Chondrocyte (in vitro differentiated cells): Measurements from ENCODE around the gene ROBO2. TPM values are rescaled to one million over a fixed set of nuclear protein-coding genes. Genes with fewer than 3 reads are reported as not detected.

Experiments used
- DNase-seq: peaks from one replicate; pipeline ENCODE4 v3.0.0; 2021; ENCODE audit warnings: mixed read lengths, low spot score
- H3K27ac Mint-ChIP-seq: one replicate; pipeline ENCODE4 v1.8.0; 2021; ENCODE audit warnings: mild to moderate bottlenecking, moderate library complexity, mixed read lengths; ENCODE audit not compliant: unreplicated experiment
- H3K27me3 Mint-ChIP-seq: 2 replicates; pipeline ENCODE4 v1.8.0; 2021; ENCODE audit warnings: low read depth, mixed read lengths
- H3K36me3 Mint-ChIP-seq: 2 replicates; pipeline ENCODE4 v1.8.0; 2021; ENCODE audit warnings: low read depth, mixed read lengths
- H3K4me1 Mint-ChIP-seq: 2 replicates; pipeline ENCODE4 v1.8.0; 2021; ENCODE audit warnings: low read depth, mild to moderate bottlenecking, mixed read lengths
- H3K4me3 Mint-ChIP-seq: one replicate; pipeline ENCODE4 v1.8.0; 2021; ENCODE audit warnings: mild to moderate bottlenecking, moderate library complexity, mixed read lengths; ENCODE audit not compliant: unreplicated experiment
- H3K9me3 Mint-ChIP-seq: 2 replicates; pipeline ENCODE4 v1.8.0; 2021; ENCODE audit warnings: low read depth, mixed read lengths
- total RNA-seq: library from RNA; stranded (reverse); gene quantifications from 3 replicates; pipeline ENCODE4 v1.2.1, GENCODE V29; 2021
- TF ChIP-seq, protein P1 (sequence below): fragments of 200-600 bp; sonication (generic); IDR thresholded peaks from 2 replicates; pipeline ENCODE4 v1.5.0; 2021; ENCODE audit warnings: antibody characterized with exemption, mild to moderate bottlenecking, moderate library complexity

The ROBO2 gene
- total RNA-seq, 1 donor from 2014 or later: 1.7 TPM

- Mint-ChIP-seq H3K4me1 (no peaks in the 10 kb centered on the region), H3K9me3 (no peaks in the 10 kb centered on the region), H3K4me3 (no peak overlapping the region), H3K27me3 (no peaks in the 10 kb centered on the region), H3K36me3 (no peaks in the 10 kb centered on the region), H3K27ac (no peak overlapping the region)
- DNase-seq: no peak
- TF ChIP-seq, protein P1, sequence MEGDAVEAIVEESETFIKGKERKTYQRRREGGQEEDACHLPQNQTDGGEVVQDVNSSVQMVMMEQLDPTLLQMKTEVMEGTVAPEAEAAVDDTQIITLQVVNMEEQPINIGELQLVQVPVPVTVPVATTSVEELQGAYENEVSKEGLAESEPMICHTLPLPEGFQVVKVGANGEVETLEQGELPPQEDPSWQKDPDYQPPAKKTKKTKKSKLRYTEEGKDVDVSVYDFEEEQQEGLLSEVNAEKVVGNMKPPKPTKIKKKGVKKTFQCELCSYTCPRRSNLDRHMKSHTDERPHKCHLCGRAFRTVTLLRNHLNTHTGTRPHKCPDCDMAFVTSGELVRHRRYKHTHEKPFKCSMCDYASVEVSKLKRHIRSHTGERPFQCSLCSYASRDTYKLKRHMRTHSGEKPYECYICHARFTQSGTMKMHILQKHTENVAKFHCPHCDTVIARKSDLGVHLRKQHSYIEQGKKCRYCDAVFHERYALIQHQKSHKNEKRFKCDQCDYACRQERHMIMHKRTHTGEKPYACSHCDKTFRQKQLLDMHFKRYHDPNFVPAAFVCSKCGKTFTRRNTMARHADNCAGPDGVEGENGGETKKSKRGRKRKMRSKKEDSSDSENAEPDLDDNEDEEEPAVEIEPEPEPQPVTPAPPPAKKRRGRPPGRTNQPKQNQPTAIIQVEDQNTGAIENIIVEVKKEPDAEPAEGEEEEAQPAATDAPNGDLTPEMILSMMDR: no peak
These were observed 248.4 kb downstream of the ROBO2 start for GRCh38 chr3:77288348-77288747.

- H3K9me3 Mint-ChIP-seq: no peaks in the 10 kb centered on the region
- no peaks in the 10 kb centered on the region for H3K27me3 Mint-ChIP-seq
- peaks cover 15% of the 10 kb centered on the region for H3K4me1 Mint-ChIP-seq
- H3K36me3 Mint-ChIP-seq: no peaks in the 10 kb centered on the region
- H3K27ac Mint-ChIP-seq: no peak overlapping the region
- DNase-seq: no peak
- H3K4me3 Mint-ChIP-seq: no peak overlapping the region
- TF ChIP-seq, protein P1: no peak
These were observed 256.6 kb downstream of the ROBO2 start for GRCh38 chr3:77296527-77296926.

- H3K9me3 Mint-ChIP-seq: no peaks in the 10 kb centered on the region
- TF ChIP-seq, protein P1: no peak
- peaks cover 15% of the 10 kb centered on the region for H3K4me1 Mint-ChIP-seq
- DNase-seq: no peak
- H3K36me3 Mint-ChIP-seq: no peaks in the 10 kb centered on the region
- no peak overlapping the region for H3K4me3 Mint-ChIP-seq
- H3K27me3 Mint-ChIP-seq: no peaks in the 10 kb centered on the region
- H3K27ac Mint-ChIP-seq: no peak overlapping the region
These were observed 258.5 kb downstream of the ROBO2 start for GRCh38 chr3:77298417-77298816.

GRCh38 chr3:77303955-77304699, 264.2 kb downstream of the ROBO2 start:
- no peak for DNase-seq
- H3K9me3 Mint-ChIP-seq: no peaks in the 10 kb centered on the region
- H3K27ac Mint-ChIP-seq: no peak overlapping the region
- no peak overlapping the region for H3K4me3 Mint-ChIP-seq
- H3K27me3 Mint-ChIP-seq: no peaks in the 10 kb centered on the region
- H3K4me1 Mint-ChIP-seq: peaks cover 4% of the 10 kb centered on the region
- TF ChIP-seq, protein P1: no peak
- H3K36me3 Mint-ChIP-seq: no peaks in the 10 kb centered on the region

DNA sequence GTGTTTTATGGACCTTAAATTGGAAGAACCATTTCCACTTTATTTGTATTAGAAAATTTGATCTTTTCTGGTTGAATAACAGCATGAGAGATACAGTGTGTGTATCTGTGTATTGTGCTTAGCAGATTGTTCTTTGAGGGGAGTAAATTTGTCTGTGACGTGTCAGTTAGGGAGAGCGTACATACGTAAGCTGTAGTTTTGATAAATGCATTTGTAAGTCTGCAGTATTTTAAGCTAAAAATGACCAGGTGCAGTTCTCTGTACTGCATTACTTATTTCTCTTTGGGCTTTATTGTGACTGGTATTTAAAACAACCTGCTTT, 264.8 kb downstream of the ROBO2 start:
- Mint-ChIP-seq H3K4me3 (no peak overlapping the region), H3K27me3 (no peaks in the 10 kb centered on the region), H3K36me3 (no peaks in the 10 kb centered on the region), H3K27ac (no peak overlapping the region), H3K4me1 (peaks cover 4% of the 10 kb centered on the region), H3K9me3 (no peaks in the 10 kb centered on the region)
- no peak for DNase-seq
- TF ChIP-seq, protein P1: no peak
